Stimulated activated CD4-positive, alpha-beta T cell treated with anti-CD3 and anti-CD28 coated beads, Interleukin-12 subunit alpha, Interleukin-12 subunit beta, amount 100 ng/mL, for 4 hours (primary cell): ENCODE measurements around the gene HRAS.

Experiments
- DNase-seq: peaks from one replicate; pipeline ENCODE4 v3.0.0-alpha.2; 2020

Gene HRAS

DNA sequence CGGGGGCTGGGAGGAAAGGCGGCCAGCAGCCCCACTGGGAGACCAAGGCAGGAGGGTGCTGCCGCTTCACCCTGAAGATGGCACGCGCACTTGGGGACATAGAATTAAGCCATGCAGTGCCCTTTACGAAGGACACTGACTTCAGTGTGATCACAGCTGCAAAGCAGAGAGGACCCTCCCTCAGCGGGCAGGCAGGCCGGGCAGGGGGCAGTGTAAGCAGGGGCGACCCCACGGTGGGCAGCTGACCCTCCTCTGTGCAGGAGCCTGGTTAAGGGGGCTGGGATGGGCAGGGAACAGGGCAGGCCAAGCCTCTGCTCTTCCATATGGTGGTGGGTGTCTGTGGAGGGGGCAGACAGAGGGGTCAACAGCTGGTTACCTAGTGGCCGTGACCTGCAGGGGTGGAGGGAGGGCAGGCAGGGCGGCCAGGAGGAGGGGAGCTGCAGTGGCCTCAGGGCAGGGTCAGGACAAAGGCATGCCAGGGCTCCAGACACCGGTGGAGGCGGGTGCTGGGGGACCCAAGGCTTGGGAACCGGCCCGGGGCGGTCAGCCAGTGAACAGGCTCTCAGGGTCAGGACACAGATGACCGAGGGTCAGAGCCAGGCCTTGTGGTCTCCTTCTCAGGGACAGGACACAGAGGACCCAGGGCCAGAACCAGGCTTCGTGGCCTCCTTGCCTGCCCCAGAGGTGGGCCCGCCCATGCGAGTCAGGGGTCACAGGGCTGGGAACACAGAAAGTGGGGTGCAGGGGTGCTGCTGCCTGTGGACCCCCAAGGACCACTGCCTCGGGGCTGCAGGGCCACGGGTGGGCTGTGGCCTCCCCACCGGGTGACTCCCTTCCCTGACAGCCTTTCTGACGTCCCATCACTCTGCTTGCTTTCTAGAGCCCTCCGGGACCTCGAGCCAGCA lies 18.0 kb upstream of the HRAS start:
- DNase-seq: no peak

DNA sequence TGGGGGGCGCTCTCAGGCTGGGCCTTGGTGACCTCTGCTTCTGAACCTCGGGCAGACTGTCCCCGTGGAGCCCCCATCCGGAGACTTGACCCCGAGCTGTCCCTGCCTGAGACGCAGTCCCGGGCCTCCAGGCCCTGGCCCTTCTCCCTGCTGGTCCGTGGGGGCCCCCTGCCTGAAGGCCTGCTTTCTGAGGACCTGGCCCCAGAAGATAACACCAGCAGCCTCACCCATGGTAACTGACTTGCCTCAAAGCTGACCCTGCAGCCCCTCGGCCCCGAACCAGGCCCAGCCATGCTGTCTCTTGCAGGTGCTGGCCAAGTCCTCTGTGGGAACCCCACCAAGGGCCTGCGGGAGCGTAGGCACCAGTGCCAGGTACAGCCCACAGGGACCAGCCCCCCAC lies 16.2 kb upstream of the HRAS start:
- no peak for DNase-seq

DNA sequence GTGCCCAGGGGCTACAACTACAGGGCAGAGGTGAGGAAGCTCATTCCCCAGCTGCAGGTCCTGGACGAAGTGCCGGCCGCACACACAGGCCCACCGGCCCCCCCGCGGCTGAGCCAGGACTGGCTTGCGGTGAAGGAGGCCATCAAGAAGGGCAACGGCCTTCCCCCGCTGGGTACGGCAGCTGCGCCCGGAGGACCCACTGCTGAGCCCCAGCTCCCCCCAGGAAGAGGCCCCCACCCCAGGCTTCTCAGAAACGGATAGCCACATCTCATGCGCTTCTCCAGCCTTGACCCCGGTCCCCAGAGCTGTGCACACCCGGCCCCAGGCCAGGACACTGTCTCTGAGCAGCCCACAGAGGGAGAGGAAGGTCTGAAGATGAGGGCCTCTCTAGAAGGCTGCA lies 15.8 kb upstream of the HRAS start:
- DNase-seq: no peak

DNA sequence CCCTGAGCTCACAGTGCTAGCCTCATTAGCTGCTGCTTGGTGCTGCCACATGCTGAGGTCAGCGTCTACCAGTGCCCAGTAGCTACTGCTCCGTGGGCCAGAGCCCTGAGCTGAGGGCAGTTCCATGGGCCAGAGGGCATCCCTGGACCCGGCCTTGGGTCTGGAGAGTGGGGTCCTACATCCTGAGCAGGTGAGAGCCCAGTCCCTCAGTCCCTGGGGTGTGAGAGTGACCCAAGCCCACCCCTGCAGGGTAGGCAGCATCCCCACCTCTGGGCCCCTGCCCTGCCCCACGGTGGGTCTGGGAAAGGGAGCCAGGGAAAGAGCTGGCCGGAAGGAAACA lies 15.3 kb upstream of the HRAS start:
- no peak for DNase-seq

DNA sequence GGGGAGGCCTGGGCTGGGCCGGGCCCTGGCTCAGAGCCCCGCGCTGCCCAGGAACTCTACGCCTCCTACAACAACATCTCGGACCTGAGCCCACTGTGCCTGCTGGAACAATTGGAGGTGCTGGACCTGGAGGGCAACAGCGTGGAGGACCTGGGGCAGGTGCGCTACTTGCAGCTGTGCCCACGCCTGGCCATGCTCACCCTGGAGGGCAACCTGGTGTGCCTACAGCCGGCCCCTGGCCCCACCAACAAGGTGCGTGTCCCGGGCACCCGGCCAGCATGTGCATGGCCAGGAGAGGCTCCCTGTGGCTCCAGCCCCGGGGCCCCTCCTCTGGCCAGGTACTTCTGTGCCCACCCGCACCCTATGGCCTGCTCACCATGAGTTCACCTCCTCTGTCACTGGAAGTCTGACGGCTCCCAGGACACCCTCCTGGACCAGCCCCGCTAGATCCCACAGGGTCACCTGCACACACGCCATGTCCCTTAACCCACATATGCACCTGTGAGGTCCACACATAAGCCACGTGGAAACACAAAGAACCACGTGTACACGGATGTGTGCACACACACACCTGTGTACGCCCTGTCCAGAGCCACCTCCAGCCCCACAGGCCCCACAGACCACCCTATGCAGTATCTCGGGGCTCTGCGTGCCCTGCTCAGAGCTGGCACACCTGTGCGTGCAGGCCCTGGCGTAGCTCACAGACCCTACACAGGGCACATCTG lies 14.8 kb upstream of the HRAS start:
- DNase-seq: no peak

DNA sequence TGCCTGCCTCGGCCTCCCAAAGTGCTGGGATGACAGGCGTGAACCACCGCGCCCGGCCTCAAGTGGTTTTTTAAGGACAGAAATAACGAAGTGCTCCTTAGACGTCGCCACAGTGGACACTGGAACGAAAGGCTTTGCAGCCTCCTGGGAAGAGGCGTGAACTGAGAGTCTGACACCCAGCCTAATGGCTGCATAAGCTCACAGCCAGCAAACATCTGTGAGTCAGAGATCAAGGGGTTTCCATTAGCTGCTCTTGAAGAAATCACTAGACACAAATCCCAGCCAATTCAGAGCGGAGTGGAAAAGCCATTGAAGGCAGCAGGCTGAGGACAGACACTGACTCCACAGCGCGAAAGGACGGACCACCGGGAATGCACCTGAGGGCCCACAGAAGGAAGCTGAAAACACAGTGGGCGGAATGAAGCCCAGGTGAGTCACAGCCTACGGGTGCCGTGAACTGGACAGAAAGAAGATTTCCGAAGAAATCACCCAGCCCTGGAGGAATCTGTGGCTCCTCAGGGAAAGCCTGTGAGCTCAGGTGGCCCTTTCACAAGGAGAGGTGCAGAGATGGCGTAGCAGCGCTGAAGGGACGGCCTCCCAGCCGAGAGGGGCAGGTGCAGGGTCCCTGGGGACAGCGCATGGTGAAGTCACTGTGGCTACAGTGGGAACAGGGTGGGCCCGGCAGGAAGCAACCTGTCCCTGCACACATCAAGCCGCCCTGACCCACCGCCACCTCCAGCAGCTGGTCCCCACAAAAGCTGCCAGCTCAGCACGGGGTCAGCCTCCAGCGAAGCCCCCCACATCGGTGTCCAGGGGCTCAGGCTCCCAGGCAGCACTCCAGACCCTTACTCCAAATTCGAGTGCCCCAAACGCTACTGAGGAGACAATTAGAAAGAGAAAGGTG lies 13.6 kb upstream of the HRAS start:
- DNase-seq: no peak

DNA sequence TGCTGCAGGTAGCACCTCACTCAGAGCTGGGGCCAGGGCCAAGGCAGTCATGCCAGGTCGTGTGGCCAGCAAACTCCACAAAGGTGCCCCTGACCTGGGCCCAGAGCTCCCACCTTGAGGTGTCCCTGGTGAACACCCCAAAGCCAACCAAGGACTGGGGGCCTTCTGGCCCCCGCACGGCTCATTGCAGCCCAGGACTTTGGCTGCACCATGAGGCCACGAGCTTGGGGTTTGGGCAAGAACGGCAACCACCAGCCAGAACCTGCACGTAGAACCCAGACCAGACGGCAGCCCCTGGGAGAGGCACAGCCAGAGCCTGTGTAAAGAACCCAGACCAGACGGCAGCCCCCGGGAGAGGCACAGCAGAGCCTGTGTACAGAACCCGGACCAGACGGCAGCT lies 9.8 kb upstream of the HRAS start:
- DNase-seq: no peak

DNA sequence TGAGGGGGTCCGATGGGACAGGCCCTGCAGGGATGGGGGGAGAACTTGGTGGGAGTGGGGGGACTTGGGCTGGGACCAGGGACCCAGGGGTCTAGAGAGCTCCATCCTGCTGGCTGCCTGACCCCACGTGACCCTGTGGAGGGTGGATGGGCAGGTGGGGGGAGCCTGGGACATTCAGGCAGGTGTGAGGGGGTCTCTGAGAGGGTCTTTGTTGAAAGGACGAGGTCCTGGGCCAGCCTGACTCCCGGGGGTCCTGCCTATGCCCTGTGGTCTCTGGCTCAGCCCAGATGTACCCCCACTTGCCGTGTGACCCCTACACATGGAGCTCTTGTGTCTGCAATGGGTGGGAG lies 9.4 kb upstream of the HRAS start:
- no peak for DNase-seq

DNA sequence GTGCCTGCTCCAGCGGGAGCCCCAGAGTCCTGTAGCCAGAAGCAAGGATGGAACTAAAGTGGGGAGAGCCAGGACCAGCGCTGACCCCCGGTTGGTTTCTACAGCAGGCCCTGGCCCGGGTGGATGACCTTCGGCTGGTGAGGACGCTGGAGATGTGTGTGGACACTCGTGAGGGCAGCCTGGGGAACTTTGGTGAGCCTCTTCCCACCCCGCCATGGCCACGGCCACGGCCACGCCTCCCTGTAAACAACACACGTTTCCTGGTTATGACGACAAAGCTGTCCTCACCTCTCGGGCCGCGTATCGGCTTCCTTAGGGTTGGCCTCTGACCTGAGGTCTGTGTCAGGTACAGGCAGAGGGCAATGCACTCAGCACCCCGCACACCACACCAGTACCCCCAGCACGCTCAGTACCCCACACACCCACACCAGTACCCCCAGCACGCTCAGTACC lies 6.1 kb upstream of the HRAS start:
- DNase-seq: no peak

DNA sequence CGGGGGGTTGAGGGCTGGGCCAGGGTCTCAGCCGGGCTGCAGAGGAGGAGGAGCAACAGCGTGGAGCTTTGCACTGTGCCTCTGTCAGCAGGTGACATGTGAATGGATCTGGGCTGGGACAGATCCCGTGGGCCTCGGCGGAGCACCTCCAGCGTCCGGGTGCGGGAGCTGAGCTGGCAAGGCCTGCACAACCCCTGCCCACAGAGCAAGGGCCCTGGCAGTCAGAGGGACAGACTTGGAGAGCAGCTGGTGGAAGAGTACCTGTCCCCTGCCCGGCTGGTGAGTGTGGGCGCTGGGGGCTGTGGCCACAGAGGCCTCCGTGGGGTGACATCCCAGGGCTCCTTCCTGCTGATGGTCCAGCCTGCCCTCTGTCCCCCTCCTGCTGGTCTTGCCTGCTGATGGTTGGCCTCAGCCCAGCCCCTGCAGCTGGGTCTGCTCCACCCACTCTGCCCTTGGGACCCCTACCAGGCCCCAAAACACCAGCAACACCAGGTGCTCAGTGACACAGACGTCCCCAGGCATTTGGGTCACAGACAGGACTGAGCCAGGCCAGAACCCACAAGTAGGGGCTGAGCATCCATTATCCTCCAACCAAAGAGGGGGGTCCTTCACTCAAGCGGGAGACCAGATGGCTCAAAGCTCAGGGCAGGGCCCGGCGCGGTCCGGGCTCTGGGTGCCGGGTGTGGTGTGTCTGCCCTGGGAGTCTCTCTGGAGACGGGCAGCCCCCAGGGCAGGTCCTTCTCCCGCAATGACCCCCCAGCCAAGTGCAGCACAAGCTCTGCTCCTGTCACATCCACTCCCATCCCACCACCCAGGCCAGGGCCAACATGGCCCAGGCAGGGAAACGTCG lies 5.4 kb upstream of the HRAS start:
- no peak for DNase-seq

DNA sequence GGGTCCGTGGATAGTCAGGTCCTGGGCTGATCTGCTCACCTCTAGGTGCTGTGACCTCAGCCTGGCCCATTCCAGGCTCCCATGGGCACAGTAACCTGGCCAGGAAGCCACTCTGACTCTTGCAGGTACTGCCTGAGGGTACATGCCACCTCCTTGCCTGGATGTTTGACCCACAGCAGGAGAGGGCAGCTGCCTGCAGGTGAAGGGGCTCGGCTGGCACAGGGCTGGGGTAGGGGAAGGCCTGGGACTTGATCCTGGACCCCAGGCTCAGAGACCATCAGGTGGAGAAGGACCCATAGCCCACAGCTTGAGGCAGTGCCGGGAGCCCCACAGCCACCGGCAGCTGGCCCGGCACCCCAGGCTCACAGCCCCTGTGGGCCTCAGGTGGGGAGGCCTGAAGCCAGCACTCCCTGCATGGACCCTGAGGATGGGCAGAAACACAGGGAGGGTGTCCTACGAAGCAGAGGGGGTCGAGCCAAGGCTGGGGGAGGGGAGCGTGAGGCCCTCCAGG lies 4.7 kb upstream of the HRAS start:
- no peak for DNase-seq

DNA sequence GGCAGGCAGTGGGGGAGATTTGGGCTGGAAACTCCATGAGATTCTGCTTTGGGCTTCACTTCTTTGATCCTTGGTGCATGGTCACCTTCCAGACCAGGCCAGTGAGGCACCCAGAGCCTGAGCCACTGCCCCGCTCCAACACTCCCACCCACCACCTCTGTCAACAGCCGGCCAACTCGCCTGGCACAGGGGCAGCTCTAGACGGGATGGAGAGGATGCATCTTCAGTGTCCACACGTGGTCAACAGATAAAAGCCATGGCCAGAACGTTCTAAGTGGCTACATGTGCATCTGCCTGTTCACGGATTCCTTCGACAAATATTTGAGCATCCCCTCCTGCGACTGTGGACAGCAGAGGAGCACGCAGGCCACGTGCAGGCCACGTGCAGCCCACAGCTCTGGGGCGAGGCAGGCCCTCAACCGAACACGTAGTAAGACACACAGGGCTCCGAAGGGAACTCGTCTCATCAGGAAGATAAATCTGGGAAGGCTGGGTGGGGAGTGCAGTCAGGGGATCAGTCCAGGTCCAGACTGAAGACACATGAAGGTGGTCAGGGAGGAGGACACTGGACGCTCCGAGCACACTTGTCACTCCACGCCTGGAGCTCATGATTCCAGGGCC lies 3.2 kb upstream of the HRAS start:
- DNase-seq: no peak

DNA sequence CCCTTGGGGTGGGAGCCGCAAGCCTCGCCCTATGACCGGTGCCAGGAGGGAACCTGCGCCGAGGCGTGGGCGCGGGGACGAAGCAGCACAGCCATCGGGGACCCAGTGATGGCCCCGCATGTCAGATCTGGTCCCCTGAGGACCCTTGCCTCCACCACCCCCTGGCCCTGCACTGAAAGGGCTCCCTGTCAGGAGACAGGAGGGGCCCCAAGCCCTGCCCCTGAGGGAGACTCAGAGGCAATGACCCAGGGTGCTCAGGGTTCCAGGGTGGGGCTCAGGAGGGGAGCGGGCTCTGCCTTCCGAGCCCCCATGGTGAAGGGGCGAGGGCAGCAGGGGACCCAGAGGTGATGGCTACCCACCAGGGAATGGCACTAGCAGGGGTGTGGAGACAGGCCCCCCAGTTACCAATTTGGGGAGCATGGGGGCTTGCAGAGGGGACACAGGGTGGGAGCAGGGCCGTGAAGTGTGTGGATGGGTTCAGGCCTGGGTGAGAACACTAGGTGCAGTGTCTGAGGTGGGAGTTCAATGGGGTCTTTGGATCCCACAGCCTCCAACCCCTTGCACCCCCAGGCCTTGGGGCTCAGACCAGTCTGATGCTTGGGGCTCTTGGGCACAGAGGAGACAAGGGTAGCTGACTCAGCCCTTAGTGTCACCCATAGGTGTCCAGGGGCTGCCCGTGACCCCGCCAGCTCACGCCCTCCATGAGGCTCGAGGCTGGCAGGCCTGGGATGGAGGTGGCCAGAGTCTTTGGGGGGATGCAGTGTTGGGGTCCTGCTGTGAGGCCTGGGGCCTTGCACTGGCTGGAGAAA lies 2.5 kb upstream of the HRAS start:
- no peak for DNase-seq

DNA sequence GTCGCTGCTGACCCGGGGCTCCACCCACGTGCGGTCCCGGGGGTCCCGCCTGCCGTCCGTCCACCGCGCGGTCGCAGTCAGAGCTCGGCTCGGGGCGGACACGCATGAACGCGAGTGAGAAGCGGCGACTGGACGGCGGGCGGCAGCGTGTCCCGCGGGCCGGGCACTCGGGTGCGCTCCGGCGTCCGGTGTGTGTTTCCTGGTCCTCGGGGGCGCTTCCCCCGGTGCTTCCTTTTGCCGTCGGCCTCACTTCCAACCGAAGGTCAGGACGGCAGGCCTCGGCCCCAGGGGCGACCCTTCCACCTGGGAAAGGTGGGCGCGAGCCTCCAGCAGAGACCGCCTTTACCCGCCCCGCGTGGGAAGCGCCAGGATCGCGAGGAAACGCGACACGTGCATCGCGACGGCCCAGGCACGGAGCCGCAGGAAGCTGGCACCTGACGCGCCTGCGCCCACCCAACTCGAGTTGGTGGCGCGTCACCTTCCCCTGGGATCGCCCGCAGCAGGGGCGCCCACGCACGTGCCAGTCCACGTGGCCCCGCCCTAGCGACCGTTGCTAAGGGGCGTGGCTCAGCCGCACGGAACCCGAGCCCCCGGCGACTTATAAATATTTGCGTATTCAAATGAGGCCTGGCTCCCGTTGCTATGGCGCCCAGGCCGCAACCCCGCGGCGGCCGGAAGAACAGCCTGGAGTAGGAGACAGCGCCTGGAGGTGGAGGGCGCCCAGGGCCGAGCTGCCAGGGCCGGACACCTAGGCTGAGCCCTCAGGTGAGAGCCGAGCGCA lies 1.7 kb upstream of the HRAS start, which contains the start of gene LRRC56:
Gene LRRC56, plus strand, starts transcription at position 687 of the 781 bp plus-strand sequence. CDS start 3,158 bp downstream, outside the sequence.
- peak; percentile 92 for DNase-seq

DNA sequence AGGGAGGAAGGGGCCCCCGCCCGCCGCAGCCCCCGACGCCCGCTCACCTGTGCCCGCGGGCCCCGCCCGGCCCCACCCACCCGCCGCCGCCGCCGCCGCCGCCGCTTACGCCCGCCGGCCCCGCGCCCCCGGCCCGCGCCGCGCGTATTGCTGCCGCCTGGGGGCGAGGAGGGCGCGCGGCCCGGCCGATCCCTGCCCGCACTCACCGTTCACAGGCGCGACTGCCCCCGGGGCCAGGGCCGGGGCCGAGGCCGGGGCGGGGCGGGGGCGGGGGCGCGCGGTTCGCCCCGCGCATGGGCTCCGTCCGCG lies 212 bp downstream of the HRAS start:
- DNase-seq: peak; percentile 23

DNA sequence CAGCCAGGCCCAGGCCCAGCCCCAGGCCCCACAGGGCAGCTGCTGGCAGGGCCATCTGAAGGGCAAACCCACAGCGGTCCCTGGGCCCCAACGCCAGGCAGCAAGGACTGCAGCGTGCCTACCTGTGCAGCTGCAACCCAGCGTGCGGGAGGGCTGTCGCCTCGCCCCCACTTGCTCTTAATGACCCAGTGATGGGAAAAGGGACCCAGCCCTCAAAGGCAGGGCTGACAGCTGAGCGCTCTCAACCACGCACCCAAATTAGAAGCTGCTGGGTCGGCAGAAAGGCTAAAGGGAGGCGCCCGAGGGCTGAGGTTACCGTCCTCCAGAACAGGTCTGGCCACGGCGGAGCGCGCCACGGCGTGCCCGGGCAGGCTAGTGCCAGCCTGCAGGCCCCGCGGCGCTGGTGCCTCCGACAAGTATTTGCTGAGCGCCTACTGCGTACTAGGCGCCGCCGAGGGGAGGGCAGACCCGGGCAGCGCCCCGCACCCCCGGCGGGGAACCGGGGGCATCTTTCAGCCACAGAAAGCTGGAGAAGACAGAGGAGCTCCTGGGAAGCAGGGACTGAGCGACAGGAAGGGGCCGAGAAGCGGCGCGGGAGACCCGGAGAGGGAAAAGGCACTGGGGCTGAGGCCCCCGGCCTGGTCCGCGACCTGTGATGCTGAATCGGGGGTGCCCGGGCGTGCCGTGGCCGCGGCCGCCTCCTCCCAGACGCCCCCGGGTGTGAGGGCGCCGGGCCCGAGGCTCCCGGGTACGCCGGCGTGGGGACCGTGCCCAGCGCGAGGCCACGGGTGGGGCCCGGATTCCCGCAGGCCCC lies 773 bp downstream of the HRAS start:
- DNase-seq: no peak

DNA sequence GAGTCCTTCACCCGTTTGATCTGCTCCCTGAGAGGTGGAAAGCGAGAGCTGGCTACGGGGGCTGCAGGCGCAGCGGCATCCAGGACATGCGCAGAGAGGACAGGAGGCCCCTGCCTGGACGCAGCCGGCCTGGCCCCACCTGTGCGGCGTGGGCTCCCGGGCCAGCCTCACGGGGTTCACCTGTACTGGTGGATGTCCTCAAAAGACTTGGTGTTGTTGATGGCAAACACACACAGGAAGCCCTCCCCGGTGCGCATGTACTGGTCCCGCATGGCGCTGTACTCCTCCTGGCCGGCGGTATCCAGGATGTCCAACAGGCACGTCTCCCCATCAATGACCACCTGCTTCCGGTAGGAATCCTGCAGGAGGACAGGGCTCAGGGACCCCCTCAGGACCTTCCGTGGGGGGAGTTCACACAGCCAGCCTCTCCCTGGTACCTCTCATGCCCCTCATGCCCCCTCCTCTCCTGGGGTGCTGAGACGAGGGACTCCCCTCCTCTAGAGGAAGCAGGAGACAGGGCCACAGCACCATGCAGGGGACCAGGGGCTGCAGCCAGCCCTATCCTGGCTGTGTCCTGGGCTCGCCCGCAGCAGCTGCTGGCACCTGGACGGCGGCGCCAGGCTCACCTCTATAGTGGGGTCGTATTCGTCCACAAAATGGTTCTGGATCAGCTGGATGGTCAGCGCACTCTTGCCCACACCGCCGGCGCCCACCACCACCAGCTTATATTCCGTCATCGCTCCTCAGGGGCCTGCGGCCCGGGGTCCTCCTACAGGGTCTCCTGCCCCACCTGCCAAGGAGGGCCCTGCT lies 1.6 kb downstream of the HRAS start:
- DNase-seq: no peak

DNA sequence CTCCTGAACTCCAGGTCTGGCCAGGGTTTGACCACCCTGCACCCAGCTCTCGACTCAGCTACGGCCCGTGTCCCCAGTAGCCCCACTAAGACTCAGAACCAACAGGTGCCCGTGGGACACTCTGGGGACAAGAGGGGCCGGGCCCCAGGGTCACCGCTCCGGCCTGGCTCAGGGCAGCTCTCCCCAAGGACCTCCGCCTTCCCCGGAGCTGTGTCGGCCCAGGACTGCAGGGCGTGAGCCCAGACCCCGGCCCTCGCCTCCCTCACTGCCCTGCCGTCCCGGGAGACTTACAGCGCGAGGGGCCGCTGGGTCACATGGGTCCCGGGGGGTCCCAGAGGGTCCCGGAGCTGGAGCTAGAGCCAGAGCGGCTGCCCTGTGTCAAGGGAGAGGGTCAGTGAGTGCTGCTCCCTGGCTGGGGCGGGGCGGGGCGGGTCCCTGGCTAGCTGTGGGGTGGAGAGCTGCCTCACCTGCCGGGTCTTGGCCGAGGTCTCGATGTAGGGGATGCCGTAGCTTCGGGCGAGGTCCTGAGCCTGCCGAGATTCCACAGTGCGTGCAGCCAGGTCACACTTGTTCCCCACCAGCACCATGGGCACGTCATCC lies 2.3 kb downstream of the HRAS start:
- DNase-seq: no peak
